ENCODE measurements around the gene SENP5.

The SENP5 gene

GRCh38 chr3:196883361-196883760 lies 15.6 kb downstream of the SENP5 start:
- DNase-seq (ENCODE audit: low spot score), result no peak
- FAIRE-seq, result no peak

GRCh38 chr3:196886144-196886543 lies 18.4 kb downstream of the SENP5 start:
- FAIRE-seq (no peak), DNase-seq (ENCODE audit: low spot score) (no peak)

GRCh38 chr3:196889844-196890708 lies 22.4 kb downstream of the SENP5 start:
- FAIRE-seq, result no peak
- DNase-seq (ENCODE audit: low spot score), result no peak

GRCh38 chr3:196894557-196895295 lies 27.0 kb downstream of the SENP5 start:
- DNase-seq (ENCODE audit: low spot score), result no peak
- FAIRE-seq, result no peak

- FAIRE-seq (no peak), DNase-seq (ENCODE audit: low spot score) (no peak)
Measured at GRCh38 chr3:196896229-196896628, 28.5 kb downstream of the SENP5 start.

GRCh38 chr3:196901768-196902167 lies 34.0 kb downstream of the SENP5 start:
- FAIRE-seq (no peak), DNase-seq (ENCODE audit: low spot score) (no peak)

GRCh38 chr3:196902296-196902695 lies 34.6 kb downstream of the SENP5 start:
- DNase-seq (ENCODE audit: low spot score) (no peak), FAIRE-seq (no peak)

- FAIRE-seq (no peak), DNase-seq (ENCODE audit: low spot score) (no peak)
Measured at GRCh38 chr3:196903740-196904139, 36.0 kb downstream of the SENP5 start.

- no peak for FAIRE-seq
- DNase-seq (ENCODE audit: low spot score), result no peak
Measured at GRCh38 chr3:196914866-196915265, 47.1 kb downstream of the SENP5 start.

GRCh38 chr3:196915375-196915774 lies 47.7 kb downstream of the SENP5 start:
- no peak for DNase-seq (ENCODE audit: low spot score)
- no peak for FAIRE-seq

GRCh38 chr3:196916221-196916620 lies 48.5 kb downstream of the SENP5 start:
- FAIRE-seq (no peak), DNase-seq (ENCODE audit: low spot score) (no peak)

GRCh38 chr3:196916995-196917394 lies 49.3 kb downstream of the SENP5 start:
- DNase-seq (ENCODE audit: low spot score) (no peak), FAIRE-seq (no peak)

GRCh38 chr3:196918968-196919367 lies 51.2 kb downstream of the SENP5 start:
- DNase-seq (ENCODE audit: low spot score), result no peak

GRCh38 chr3:196920733-196921132 lies 53.0 kb downstream of the SENP5 start:
- FAIRE-seq, result no peak
- no peak for DNase-seq (ENCODE audit: low spot score)

More at GRCh38 chr3:196918968-196919367, 51.2 kb downstream of the SENP5 start:
- FAIRE-seq, result no peak

GRCh38 chr3:196927571-196928453 lies 60.1 kb downstream of the SENP5 start:
- DNase-seq (ENCODE audit: low spot score) (no peak), FAIRE-seq (no peak)

- no peak for FAIRE-seq
Measured at GRCh38 chr3:196931157-196931556, 63.4 kb downstream of the SENP5 start.

GRCh38 chr3:196931828-196932587 lies 64.3 kb downstream of the SENP5 start:
- FAIRE-seq (no peak), DNase-seq (ENCODE audit: low spot score) (no peak)

More at GRCh38 chr3:196931157-196931556, 63.4 kb downstream of the SENP5 start:
- DNase-seq (ENCODE audit: low spot score), result no peak

GRCh38 chr3:196932600-196932999 lies 64.9 kb downstream of the SENP5 start:
- DNase-seq (ENCODE audit: low spot score) (no peak), FAIRE-seq (no peak)

- FAIRE-seq (no peak), DNase-seq (ENCODE audit: low spot score) (no peak)
Measured at GRCh38 chr3:196936288-196936687, 68.6 kb downstream of the SENP5 start.

- no peak for FAIRE-seq
Measured at GRCh38 chr3:196938124-196938523, 70.4 kb downstream of the SENP5 start.

GRCh38 chr3:196938576-196938975 lies 70.9 kb downstream of the SENP5 start:
- FAIRE-seq (no peak), DNase-seq (ENCODE audit: low spot score) (no peak)

More at GRCh38 chr3:196938124-196938523, 70.4 kb downstream of the SENP5 start:
- DNase-seq (ENCODE audit: low spot score), result no peak
